Progenitor cell of endocrine pancreas (in vitro differentiated cells): ENCODE results near the gene NOD1. TPM values are rescaled to one million over a fixed set of nuclear protein-coding genes. Genes with fewer than 3 reads are reported as not detected.
A peak's percentile ranks its signal among the peaks of the same experiment; 100 is the strongest.

Experiments used
- DNase-seq: peaks from one replicate; pipeline ENCODE4 v3.0.0; 2021; ENCODE audit warnings: low spot score; ENCODE audit not compliant: unreplicated experiment
- H3K27ac Mint-ChIP-seq: 2 replicates; pipeline ENCODE4 v1.8.0; 2021; ENCODE audit warnings: mild to moderate bottlenecking, moderate library complexity, mixed read lengths
- H3K27me3 Mint-ChIP-seq: 2 replicates; pipeline ENCODE4 v1.8.0; 2021; ENCODE audit warnings: mixed read lengths
- H3K36me3 Mint-ChIP-seq: 2 replicates; pipeline ENCODE4 v1.8.0; 2022; ENCODE audit warnings: mixed read lengths; ENCODE audit not compliant: insufficient read depth
- H3K4me1 Mint-ChIP-seq: 2 replicates; pipeline ENCODE4 v1.8.0; 2021; ENCODE audit warnings: low read depth, mixed read lengths
- H3K4me3 Mint-ChIP-seq: 2 replicates; pipeline ENCODE4 v1.8.0; 2021; ENCODE audit warnings: low read depth, mild to moderate bottlenecking, moderate library complexity, mixed read lengths
- H3K9me3 Mint-ChIP-seq: 2 replicates; pipeline ENCODE4 v1.8.0; 2021; ENCODE audit warnings: low read depth, mixed read lengths
- CTCF ChIP-seq: fragments of 200-600 bp; sonication (generic); IDR thresholded peaks from one replicate; pipeline ENCODE4 v1.5.0; 2021; ENCODE audit warnings: antibody characterized with exemption, mild to moderate bottlenecking; ENCODE audit not compliant: unreplicated experiment
- total RNA-seq: library from RNA; stranded (reverse); gene quantifications from 2 replicates; pipeline ENCODE4 v1.2.1, GENCODE V29; 2021

The NOD1 gene
- total RNA-seq, 1 donor from 2014 or later, result 2.9 TPM

GRCh38 chr7:30505174-30505697, 26.7 kb upstream of the NOD1 start:
- H3K9me3 Mint-ChIP-seq, result peaks cover 6% of the 10 kb centered on the region

GRCh38 chr7:30504301-30505173, 26.0 kb upstream of the NOD1 start, which contains the start of gene GGCT:
Gene GGCT (minus strand): TSS chr7:30504829. CDS start chr7:30504709, 120 bp downstream.
- peak within 1 kb of the TSS; percentile 87 for H3K27ac Mint-ChIP-seq
- H3K9me3 Mint-ChIP-seq, result peaks cover 6% of the 10 kb centered on the region
- peak within 1 kb of the TSS; percentile 75 for H3K4me3 Mint-ChIP-seq
- H3K27me3 Mint-ChIP-seq, result no peaks in the 10 kb centered on the region
- TF ChIP-seq CTCF, result no peak
- peak; percentile 94 for DNase-seq
- H3K36me3 Mint-ChIP-seq, result peaks cover 7% of the 10 kb centered on the region
- peaks cover 22% of the 10 kb centered on the region for H3K4me1 Mint-ChIP-seq

More at GRCh38 chr7:30505174-30505697, 26.7 kb upstream of the NOD1 start:
- no peak for DNase-seq
- no peak for TF ChIP-seq CTCF
- peak overlapping the region; percentile 75 for H3K4me3 Mint-ChIP-seq
- no peaks in the 10 kb centered on the region for H3K27me3 Mint-ChIP-seq
- H3K4me1 Mint-ChIP-seq, result peaks cover 27% of the 10 kb centered on the region
- peak overlapping the region; percentile 76 for H3K27ac Mint-ChIP-seq
- H3K36me3 Mint-ChIP-seq, result peaks cover 4% of the 10 kb centered on the region

DNA sequence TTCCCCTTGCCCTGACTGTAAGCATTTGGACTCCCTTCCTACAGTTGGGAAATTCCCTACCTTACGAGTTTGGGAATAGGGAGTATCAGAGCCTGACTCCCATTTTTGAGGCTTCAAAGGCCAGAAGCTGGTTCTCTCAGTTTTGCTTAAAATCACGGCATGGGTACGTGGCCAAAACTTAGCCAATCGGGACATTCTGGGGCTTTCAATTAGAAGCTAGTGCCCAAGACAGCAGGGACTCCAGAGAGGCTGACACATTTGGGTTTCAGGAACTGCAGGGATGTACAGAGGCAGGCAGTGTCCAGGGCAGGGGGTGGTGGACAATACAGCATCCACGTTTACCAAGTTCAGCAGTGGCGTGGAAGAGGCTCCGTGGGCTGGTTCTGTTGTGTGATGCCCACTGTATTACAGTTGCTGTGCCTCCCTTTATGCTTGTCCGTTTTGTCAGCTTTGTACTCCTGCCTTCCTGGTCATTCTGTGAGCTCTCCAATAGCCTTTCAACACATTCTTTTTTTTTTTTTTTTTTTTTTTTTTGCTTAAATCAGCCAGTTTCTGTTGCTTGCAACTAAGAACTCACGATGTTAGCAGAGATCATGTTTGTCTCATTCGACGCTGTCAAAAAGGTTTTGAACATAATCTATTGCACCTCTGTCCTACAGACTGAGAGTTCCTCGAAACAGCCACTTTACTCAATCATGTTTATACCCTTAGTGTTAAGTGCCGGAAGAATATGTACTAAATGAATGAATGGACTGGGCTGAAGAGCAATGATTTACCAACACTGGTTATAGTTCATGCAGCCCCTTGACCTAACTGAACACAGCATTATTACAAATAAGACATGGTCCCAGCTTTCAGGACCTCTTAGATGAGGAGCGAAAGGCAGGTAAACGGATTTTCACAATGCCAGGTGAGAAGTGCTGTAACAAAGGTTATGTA, 25.0 kb upstream of the NOD1 start:
- peaks cover 6% of the 10 kb centered on the region for H3K9me3 Mint-ChIP-seq
- H3K27me3 Mint-ChIP-seq, result no peaks in the 10 kb centered on the region
- peaks cover 19% of the 10 kb centered on the region for H3K4me1 Mint-ChIP-seq
- no peak for DNase-seq
- peaks cover 10% of the 10 kb centered on the region for H3K36me3 Mint-ChIP-seq
- H3K4me3 Mint-ChIP-seq, result peak overlapping the region; percentile 75
- TF ChIP-seq CTCF, result no peak
- H3K27ac Mint-ChIP-seq, result peak overlapping the region; percentile 87

- no peak overlapping the region for H3K27ac Mint-ChIP-seq
- no peak for DNase-seq
- peaks cover 19% of the 10 kb centered on the region for H3K4me1 Mint-ChIP-seq
- H3K4me3 Mint-ChIP-seq, result no peak overlapping the region
- peaks cover 3% of the 10 kb centered on the region for H3K9me3 Mint-ChIP-seq
- H3K27me3 Mint-ChIP-seq, result no peaks in the 10 kb centered on the region
- TF ChIP-seq CTCF, result no peak
- H3K36me3 Mint-ChIP-seq, result peaks cover 9% of the 10 kb centered on the region
Measured at GRCh38 chr7:30502470-30503251, 24.1 kb upstream of the NOD1 start.
